ENCODE results near the gene SMTNL1. TPM values are rescaled to one million over a fixed set of nuclear protein-coding genes. Genes with fewer than 3 reads are reported as not detected.

SMTNL1 gene
- polyA plus RNA-seq, 2 of the 4 experiments (the other 2 are of a cell fraction) = not detected

GRCh38 chr11:57511741-57512430, 25.5 kb upstream of the SMTNL1 start:
- no peak for TF ChIP-seq HMGXB4 (CRISPR knock-in tag; IDR thresholded peaks at IDR 0.05; ENCODE audit: borderline replicate concordance)
- no peak for TF ChIP-seq CBX2 (IDR thresholded peaks at IDR 0.05; ENCODE audit: borderline replicate concordance, low read depth)
- no peak for TF ChIP-seq HOXB13 (CRISPR knock-in tag; IDR thresholded peaks at IDR 0.05; ENCODE audit: low read depth)
- no peak for TF ChIP-seq CHD2 (IDR thresholded peaks at IDR 0.05; ENCODE audit: low read length, partially characterized antibody)
- no peak for TF ChIP-seq MAZ (IDR thresholded peaks at IDR 0.05; ENCODE audit: borderline replicate concordance, low read depth, low read length)
- TF ChIP-seq PBX3 (IDR thresholded peaks at IDR 0.05) = no peak
- TF ChIP-seq POLR2A (IDR thresholded peaks at IDR 0.05; ENCODE audit: low read length) = no peak
- no peak for TF ChIP-seq HOXA7 (CRISPR knock-in tag; IDR thresholded peaks at IDR 0.05)
- no peak for TF ChIP-seq HES2 (IDR thresholded peaks at IDR 0.05)
- TF ChIP-seq HEYL (CRISPR knock-in tag; IDR thresholded peaks at IDR 0.05) = no peak
- TF ChIP-seq REST (IDR thresholded peaks at IDR 0.05) = no peak
- TF ChIP-seq SREBF2 (IDR thresholded peaks at IDR 0.05) = no peak
- no peak for TF ChIP-seq BHLHE40 (IDR thresholded peaks at IDR 0.05; ENCODE audit: low read depth, low read length)
- TF ChIP-seq HOXB5 (CRISPR knock-in tag; IDR thresholded peaks at IDR 0.05) = no peak
- TF ChIP-seq FOSB (CRISPR knock-in tag; IDR thresholded peaks at IDR 0.05) = no peak
- TF ChIP-seq SMC3 (IDR thresholded peaks at IDR 0.05) = no peak
- no peak for TF ChIP-seq TP53 (CRISPR knock-in tag; IDR thresholded peaks at IDR 0.05)
- no peak for TF ChIP-seq FOXS1 (CRISPR knock-in tag; IDR thresholded peaks at IDR 0.05)
- TF ChIP-seq CBX8 (IDR thresholded peaks at IDR 0.05) = no peak
- 87% methylated on average over 6 of the region's 6 CpGs for WGBS (ENCODE audit: missing lambda C conversion rate)
- FAIRE-seq (no peak), ATAC-seq (no peak), DNase-seq (ENCODE audit: low read depth in 1 of 2, low spot score in 1 of 2) (no peak)
- H3K4me3 ChIP-seq = no peak overlapping the region
- ChIA-PET CTCF (interaction anchor here (0.7 to 2.0 kb wide), 9 partner anchors 15 to 201 kb away, joined by 3 to 15 read pairs (median 4); partner anchors contain the start of gene UBE2L6), POLR2A (no interaction called here)
- H3K27ac ChIP-seq = no peak overlapping the region
- peaks cover 4% of the 10 kb centered on the region; the same call in 1 of the 3 replicates for H3K4me1 ChIP-seq
- H3K9me3 ChIP-seq = no peaks in the 10 kb centered on the region
- H3K4me2 ChIP-seq = no peak overlapping the region
